ENCODE results near the gene MBD5.

The MBD5 gene

GRCh38 chr2:148021059-148021861 is at the start of gene MBD5:
MBD5 (plus strand) TSS chr2:148021091.
- TF ChIP-seq CTCF (IDR thresholded peaks at IDR 0.05): no peak
- peaks cover 5% of the 10 kb centered on the region for H3K9me3 Mint-ChIP-seq

GRCh38 chr2:147976102-147976501 is 44.8 kb upstream of the MBD5 start:
- Mint-ChIP-seq H3K27ac (peak overlapping the region; percentile 11), H3K27me3 (ENCODE audit: low read depth, poor library complexity) (no peaks in the 10 kb centered on the region), H3K4me1 (no peaks in the 10 kb centered on the region), H3K36me3 (ENCODE audit: low read depth) (peaks cover 40% of the 10 kb centered on the region), H3K9me3 (peaks cover 27% of the 10 kb centered on the region), H3K4me3 (no peak overlapping the region)
- DNase-seq: no peak
- TF ChIP-seq CTCF (IDR thresholded peaks at IDR 0.05): no peak

More at GRCh38 chr2:148021059-148021861, at the start of gene MBD5:
- no peaks in the 10 kb centered on the region for H3K27me3 Mint-ChIP-seq (ENCODE audit: low read depth, poor library complexity)
- DNase-seq: no peak
- H3K4me3 Mint-ChIP-seq: peak within 1 kb of the TSS; percentile 99
- peak within 1 kb of the TSS; percentile 100 for H3K27ac Mint-ChIP-seq
- H3K36me3 Mint-ChIP-seq (ENCODE audit: low read depth): peaks cover 8% of the 10 kb centered on the region
- peaks cover 55% of the 10 kb centered on the region for H3K4me1 Mint-ChIP-seq

DNA sequence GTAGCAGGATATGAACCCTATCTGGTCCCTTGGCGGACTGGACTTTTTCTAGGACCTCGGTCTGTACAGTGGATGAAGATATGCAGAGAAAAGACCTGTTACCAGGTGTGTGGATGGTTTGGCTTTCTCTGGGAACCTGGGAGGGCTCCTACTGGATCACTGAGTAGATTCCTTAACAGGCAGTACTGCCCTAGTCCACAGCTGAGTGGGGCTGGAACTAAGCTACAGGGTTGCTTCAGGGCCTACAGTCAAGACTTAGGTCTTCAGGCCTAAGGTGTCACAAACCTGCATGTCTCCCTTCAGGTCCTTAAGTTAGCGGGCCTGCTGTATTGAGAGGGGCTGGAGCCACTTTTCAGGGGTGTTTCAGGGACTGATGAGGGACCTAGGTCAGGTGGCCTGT is 43.2 kb upstream of the MBD5 start:
- Mint-ChIP-seq H3K27me3 (ENCODE audit: low read depth, poor library complexity) (no peaks in the 10 kb centered on the region), H3K27ac (peak overlapping the region; percentile 70), H3K9me3 (peaks cover 27% of the 10 kb centered on the region), H3K4me3 (no peak overlapping the region), H3K4me1 (no peaks in the 10 kb centered on the region), H3K36me3 (ENCODE audit: low read depth) (peaks cover 39% of the 10 kb centered on the region)
- no peak for DNase-seq
- no peak for TF ChIP-seq CTCF (IDR thresholded peaks at IDR 0.05)

DNA sequence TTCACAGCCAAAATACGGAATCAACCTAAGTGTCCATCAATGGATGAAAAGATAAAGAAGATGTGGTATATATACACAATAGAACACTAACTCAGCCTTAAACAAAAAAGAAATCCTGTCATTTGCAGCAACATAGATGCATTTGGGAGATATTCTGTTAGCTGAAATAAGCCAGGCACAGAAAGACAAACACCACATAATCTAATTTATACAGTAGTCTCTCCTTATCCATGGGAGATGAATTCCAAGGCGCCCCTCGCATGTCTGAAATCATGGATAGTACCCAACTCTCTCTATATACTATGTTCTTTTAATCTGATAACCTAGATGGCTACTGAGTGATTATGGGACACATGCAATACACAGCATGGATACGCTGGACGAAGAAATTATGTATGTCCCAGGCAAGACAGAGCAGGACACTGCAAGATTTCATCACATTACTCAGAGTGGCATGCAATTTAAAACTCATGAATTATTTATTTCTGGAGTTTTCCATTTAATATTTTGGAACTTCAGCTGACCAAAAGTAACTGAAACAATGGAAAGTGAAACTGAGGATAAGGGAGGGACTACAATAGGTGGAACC is 39.9 kb upstream of the MBD5 start:
- peaks cover 27% of the 10 kb centered on the region for H3K9me3 Mint-ChIP-seq

DNA sequence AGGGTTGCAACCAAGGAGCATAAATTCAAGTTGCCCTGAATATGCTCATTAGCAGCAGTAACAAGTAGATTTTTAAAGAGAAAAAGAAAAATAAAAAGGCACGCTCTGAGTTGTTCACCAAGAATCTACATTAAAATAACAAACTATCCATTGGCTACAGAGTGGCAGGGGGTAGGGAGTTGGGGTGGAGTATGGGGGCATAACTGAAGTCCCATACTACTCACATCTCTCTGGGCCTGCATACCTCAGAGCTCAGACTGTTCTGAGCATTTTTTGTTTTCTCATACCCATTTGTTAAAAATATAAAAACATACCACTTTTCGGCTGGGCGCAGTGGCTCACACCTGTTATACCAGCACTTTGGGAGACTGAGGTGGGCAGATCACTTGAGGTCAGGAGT is 31.8 kb upstream of the MBD5 start:
- no peak overlapping the region for H3K27ac Mint-ChIP-seq
- H3K36me3 Mint-ChIP-seq (ENCODE audit: low read depth): peaks cover 38% of the 10 kb centered on the region
- DNase-seq: no peak
- peaks cover 6% of the 10 kb centered on the region for H3K9me3 Mint-ChIP-seq
- no peaks in the 10 kb centered on the region for H3K4me1 Mint-ChIP-seq
- no peak for TF ChIP-seq CTCF (IDR thresholded peaks at IDR 0.05)
- H3K27me3 Mint-ChIP-seq (ENCODE audit: low read depth, poor library complexity): no peaks in the 10 kb centered on the region
- H3K4me3 Mint-ChIP-seq: no peak overlapping the region

More for the DNA sequence above, 39.9 kb upstream of the MBD5 start:
- H3K4me1 Mint-ChIP-seq: no peaks in the 10 kb centered on the region
- no peak overlapping the region for H3K27ac Mint-ChIP-seq
- no peak for DNase-seq
- H3K36me3 Mint-ChIP-seq (ENCODE audit: low read depth): peaks cover 47% of the 10 kb centered on the region
- no peaks in the 10 kb centered on the region for H3K27me3 Mint-ChIP-seq (ENCODE audit: low read depth, poor library complexity)
- no peak overlapping the region for H3K4me3 Mint-ChIP-seq
- TF ChIP-seq CTCF (IDR thresholded peaks at IDR 0.05): no peak
